HEK293 (cell line): ENCODE data around the gene CFAP47.

Source experiments
- CTCF ChIA-PET: fragments of 350-600 bp; formaldehyde crosslinking; extraction: SDS; loops from one replicate; lab custom pipeline; 2021; ENCODE audit warnings: antibody characterized with exemption; lab: Yijun Ruan, JAX
- POLR2A ChIA-PET: fragments of 300-600 bp; formaldehyde crosslinking; extraction: SDS; loops from one replicate; lab custom pipeline; 2020; ENCODE audit warnings: antibody characterized with exemption, inconsistent platforms; lab: Yijun Ruan, JAX
- H3K27ac ChIP-seq: fragments of 200-500 bp; sonication (Bioruptor generic); 2 replicates; pipeline ENCODE4 v1.5.1; 2014; ENCODE audit warnings: low read depth, low read length, control low read depth, inconsistent platforms; ENCODE audit errors: extremely low read depth
- H3K36me3 ChIP-seq, 2 experiments: fragments of 200-500 bp in 1 of 2; sonication (Bioruptor generic) in 1 of 2; 1 replicate in 1 of 2; 2 replicates in 1 of 2; pipeline ENCODE4 v1.5.1; 2014 to 2017; ENCODE audit warnings: inconsistent platforms in 2 of 2, low read length in 2 of 2; ENCODE audit not compliant: control insufficient read depth in 2 of 2, insufficient read depth in 1 of 2
- H3K4me1 ChIP-seq: fragments of 200-500 bp; sonication (Bioruptor generic); 2 replicates; pipeline ENCODE4 v1.5.1; 2014; ENCODE audit warnings: mild to moderate bottlenecking, low read length, inconsistent platforms; ENCODE audit not compliant: control insufficient read depth, insufficient read depth
- H3K4me3 ChIP-seq: 2 replicates; pipeline ENCODE4 v1.5.1; 2011; ENCODE audit warnings: low read depth, mild to moderate bottlenecking, control low read depth, low read length, moderate library complexity
- H3K9me3 ChIP-seq: fragments of 200-500 bp; sonication (Bioruptor generic); 2 replicates; pipeline ENCODE4 v1.5.1; 2014; ENCODE audit warnings: low read depth, low read length, inconsistent platforms; ENCODE audit not compliant: control insufficient read depth, insufficient read depth
- KLF8 ChIP-seq: fragments of 450-650 bp; formaldehyde crosslinking; IDR thresholded peaks from 2 replicates; pipeline ENCODE4 v1.5.1; 2016; ENCODE audit warnings: missing biosample characterization, missing genetic modification characterization
- ZBTB20 ChIP-seq: fragments of 450-650 bp; formaldehyde crosslinking; IDR thresholded peaks from 2 replicates; pipeline ENCODE4 v1.5.1; 2016; ENCODE audit warnings: missing biosample characterization, missing genetic modification characterization
- ZBTB48 ChIP-seq: fragments of 450-650 bp; formaldehyde crosslinking; IDR thresholded peaks from 2 replicates; pipeline ENCODE4 v1.5.1; 2016; ENCODE audit warnings: missing biosample characterization, missing genetic modification characterization
- ZNF133 ChIP-seq: fragments of 450-650 bp; formaldehyde crosslinking; IDR thresholded peaks from 2 replicates; pipeline ENCODE4 v1.5.1; 2016; ENCODE audit warnings: missing biosample characterization, missing genetic modification characterization
- ZNF155 ChIP-seq: fragments of 450-650 bp; formaldehyde crosslinking; IDR thresholded peaks from 2 replicates; pipeline ENCODE4 v1.5.1; 2016; ENCODE audit warnings: missing biosample characterization, missing genetic modification characterization
- ZNF211 ChIP-seq: fragments of 450-650 bp; formaldehyde crosslinking; IDR thresholded peaks from 2 replicates; pipeline ENCODE4 v1.5.1; 2016; ENCODE audit warnings: low read depth, missing biosample characterization, missing genetic modification characterization
- ZNF23 ChIP-seq: fragments of 450-650 bp; formaldehyde crosslinking; IDR thresholded peaks from 2 replicates; pipeline ENCODE4 v1.5.1; 2016; ENCODE audit warnings: missing biosample characterization, missing genetic modification characterization, borderline replicate concordance
- ZNF324 ChIP-seq: fragments of 450-650 bp; formaldehyde crosslinking; IDR thresholded peaks from 2 replicates; pipeline ENCODE4 v1.5.1; 2016; ENCODE audit warnings: missing biosample characterization, missing genetic modification characterization
- ZNF394 ChIP-seq: fragments of 450-650 bp; formaldehyde crosslinking; IDR thresholded peaks from 2 replicates; pipeline ENCODE4 v1.5.1; 2016; ENCODE audit warnings: missing biosample characterization, missing genetic modification characterization, mild to moderate bottlenecking, moderate library complexity, borderline replicate concordance
- ZNF404 ChIP-seq: fragments of 450-650 bp; formaldehyde crosslinking; IDR thresholded peaks from 2 replicates; pipeline ENCODE4 v1.5.1; 2017; ENCODE audit warnings: missing biosample characterization, missing genetic modification characterization
- ZNF423 ChIP-seq: fragments of 450-650 bp; formaldehyde crosslinking; IDR thresholded peaks from 2 replicates; pipeline ENCODE4 v1.5.1; 2016; ENCODE audit warnings: missing biosample characterization, missing genetic modification characterization
- ZNF658 ChIP-seq: fragments of 450-650 bp; formaldehyde crosslinking; IDR thresholded peaks from 2 replicates; pipeline ENCODE4; 2016; ENCODE audit warnings: missing biosample characterization, missing genetic modification characterization
- ZNF747 ChIP-seq: fragments of 450-650 bp; formaldehyde crosslinking; IDR thresholded peaks from 2 replicates; pipeline ENCODE4 v1.5.1; 2016; ENCODE audit warnings: missing biosample characterization, missing genetic modification characterization
- ZNF777 ChIP-seq: fragments of 450-650 bp; formaldehyde crosslinking; IDR thresholded peaks from 2 replicates; pipeline ENCODE4 v1.5.1; 2017; ENCODE audit warnings: missing biosample characterization, missing genetic modification characterization, borderline replicate concordance
- ZSCAN23 ChIP-seq: fragments of 450-650 bp; formaldehyde crosslinking; IDR thresholded peaks from 2 replicates; pipeline ENCODE4 v1.5.1; 2016; ENCODE audit warnings: missing biosample characterization, missing genetic modification characterization
- TF ChIP-seq, protein P1 (sequence below): fragments of 450-650 bp; formaldehyde crosslinking; IDR thresholded peaks from 2 replicates; pipeline ENCODE4 v1.5.0; 2017; ENCODE audit warnings: missing biosample characterization, missing genetic modification characterization, borderline replicate concordance
- TF ChIP-seq, protein P2 (sequence below): fragments of 450-650 bp; formaldehyde crosslinking; IDR thresholded peaks from 2 replicates; pipeline ENCODE4 v1.5.1; 2016; ENCODE audit warnings: missing biosample characterization, missing genetic modification characterization
- TF ChIP-seq, protein P3 (sequence below): fragments of 450-650 bp; formaldehyde crosslinking; IDR thresholded peaks from 2 replicates; pipeline ENCODE4 v1.5.1; 2016; ENCODE audit warnings: missing biosample characterization, missing genetic modification characterization, borderline replicate concordance
- TF ChIP-seq, protein P4 (sequence below): fragments of 450-650 bp; formaldehyde crosslinking; IDR thresholded peaks from 2 replicates; pipeline ENCODE4 v1.5.1; 2016; ENCODE audit warnings: missing biosample characterization, missing genetic modification characterization

CFAP47 gene

DNA sequence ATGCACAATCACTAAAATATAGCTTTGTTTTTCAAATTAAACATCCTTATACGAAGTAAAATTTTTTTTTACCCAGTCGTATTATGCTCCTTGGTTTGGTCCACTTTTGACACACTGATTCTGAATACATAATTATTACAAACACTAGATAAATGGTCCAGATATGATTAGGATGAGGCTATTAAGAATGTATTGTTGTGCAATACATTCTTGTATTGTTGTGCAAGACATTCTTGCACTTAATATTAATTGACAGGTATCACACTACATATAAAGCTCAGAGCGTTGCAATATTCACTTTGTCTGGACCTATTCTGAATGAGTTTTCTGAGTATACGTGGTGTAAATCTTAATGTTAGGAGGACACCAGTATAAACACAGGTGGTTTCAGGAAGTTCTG is 464.0 kb downstream of the CFAP47 start (continued):
- TF ChIP-seq, protein P1, sequence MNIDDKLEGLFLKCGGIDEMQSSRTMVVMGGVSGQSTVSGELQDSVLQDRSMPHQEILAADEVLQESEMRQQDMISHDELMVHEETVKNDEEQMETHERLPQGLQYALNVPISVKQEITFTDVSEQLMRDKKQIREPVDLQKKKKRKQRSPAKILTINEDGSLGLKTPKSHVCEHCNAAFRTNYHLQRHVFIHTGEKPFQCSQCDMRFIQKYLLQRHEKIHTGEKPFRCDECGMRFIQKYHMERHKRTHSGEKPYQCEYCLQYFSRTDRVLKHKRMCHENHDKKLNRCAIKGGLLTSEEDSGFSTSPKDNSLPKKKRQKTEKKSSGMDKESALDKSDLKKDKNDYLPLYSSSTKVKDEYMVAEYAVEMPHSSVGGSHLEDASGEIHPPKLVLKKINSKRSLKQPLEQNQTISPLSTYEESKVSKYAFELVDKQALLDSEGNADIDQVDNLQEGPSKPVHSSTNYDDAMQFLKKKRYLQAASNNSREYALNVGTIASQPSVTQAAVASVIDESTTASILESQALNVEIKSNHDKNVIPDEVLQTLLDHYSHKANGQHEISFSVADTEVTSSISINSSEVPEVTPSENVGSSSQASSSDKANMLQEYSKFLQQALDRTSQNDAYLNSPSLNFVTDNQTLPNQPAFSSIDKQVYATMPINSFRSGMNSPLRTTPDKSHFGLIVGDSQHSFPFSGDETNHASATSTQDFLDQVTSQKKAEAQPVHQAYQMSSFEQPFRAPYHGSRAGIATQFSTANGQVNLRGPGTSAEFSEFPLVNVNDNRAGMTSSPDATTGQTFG (tag by site-specific recombination) = no peak
- TF ChIP-seq ZSCAN23 (no peak), ZNF324 (tag by site-specific recombination) (no peak), KLF8 (tag by site-specific recombination) (no peak), ZNF777 (no peak), ZBTB48 (no peak), ZNF423 (no peak), ZNF394 (no peak), ZNF133 (tag by site-specific recombination) (no peak), ZBTB20 (tag by site-specific recombination) (no peak)
- TF ChIP-seq, protein P2, sequence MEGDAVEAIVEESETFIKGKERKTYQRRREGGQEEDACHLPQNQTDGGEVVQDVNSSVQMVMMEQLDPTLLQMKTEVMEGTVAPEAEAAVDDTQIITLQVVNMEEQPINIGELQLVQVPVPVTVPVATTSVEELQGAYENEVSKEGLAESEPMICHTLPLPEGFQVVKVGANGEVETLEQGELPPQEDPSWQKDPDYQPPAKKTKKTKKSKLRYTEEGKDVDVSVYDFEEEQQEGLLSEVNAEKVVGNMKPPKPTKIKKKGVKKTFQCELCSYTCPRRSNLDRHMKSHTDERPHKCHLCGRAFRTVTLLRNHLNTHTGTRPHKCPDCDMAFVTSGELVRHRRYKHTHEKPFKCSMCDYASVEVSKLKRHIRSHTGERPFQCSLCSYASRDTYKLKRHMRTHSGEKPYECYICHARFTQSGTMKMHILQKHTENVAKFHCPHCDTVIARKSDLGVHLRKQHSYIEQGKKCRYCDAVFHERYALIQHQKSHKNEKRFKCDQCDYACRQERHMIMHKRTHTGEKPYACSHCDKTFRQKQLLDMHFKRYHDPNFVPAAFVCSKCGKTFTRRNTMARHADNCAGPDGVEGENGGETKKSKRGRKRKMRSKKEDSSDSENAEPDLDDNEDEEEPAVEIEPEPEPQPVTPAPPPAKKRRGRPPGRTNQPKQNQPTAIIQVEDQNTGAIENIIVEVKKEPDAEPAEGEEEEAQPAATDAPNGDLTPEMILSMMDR = no peak

DNA sequence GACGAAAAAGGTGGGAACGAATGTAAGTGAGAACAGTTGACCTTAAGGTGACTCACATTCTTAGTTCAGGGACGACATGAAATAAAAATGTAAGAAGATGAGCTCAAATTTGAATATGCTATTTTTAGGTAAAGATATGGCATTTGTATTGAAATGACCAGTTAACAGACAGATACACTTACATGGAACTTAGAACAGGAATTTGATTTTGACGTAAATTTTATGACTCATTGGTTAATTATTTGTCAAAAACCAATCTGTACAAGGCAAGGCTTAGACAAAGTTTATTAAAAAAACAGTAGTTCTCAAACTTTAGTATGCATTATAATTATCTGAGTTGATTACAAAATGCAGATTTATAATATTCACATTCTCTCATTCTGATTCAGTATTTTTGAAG is 469.4 kb downstream of the CFAP47 start:
- Histone ChIP-seq H3K9me3 (no peaks in the 10 kb centered on the region), H3K4me1 (no peaks in the 10 kb centered on the region), H3K27ac (no peak overlapping the region), H3K4me3 (no peak overlapping the region), H3K36me3 (no peaks in the 10 kb centered on the region)
- ChIA-PET CTCF (no interaction called here), POLR2A (no interaction called here)
- TF ChIP-seq ZNF155 (tag by site-specific recombination) (no peak), ZNF658 (tag by site-specific recombination) (no peak), ZNF23 (tag by site-specific recombination) (no peak), ZNF747 (no peak), ZNF211 (tag by site-specific recombination) (no peak), ZNF404 (no peak)
- TF ChIP-seq, protein P3, sequence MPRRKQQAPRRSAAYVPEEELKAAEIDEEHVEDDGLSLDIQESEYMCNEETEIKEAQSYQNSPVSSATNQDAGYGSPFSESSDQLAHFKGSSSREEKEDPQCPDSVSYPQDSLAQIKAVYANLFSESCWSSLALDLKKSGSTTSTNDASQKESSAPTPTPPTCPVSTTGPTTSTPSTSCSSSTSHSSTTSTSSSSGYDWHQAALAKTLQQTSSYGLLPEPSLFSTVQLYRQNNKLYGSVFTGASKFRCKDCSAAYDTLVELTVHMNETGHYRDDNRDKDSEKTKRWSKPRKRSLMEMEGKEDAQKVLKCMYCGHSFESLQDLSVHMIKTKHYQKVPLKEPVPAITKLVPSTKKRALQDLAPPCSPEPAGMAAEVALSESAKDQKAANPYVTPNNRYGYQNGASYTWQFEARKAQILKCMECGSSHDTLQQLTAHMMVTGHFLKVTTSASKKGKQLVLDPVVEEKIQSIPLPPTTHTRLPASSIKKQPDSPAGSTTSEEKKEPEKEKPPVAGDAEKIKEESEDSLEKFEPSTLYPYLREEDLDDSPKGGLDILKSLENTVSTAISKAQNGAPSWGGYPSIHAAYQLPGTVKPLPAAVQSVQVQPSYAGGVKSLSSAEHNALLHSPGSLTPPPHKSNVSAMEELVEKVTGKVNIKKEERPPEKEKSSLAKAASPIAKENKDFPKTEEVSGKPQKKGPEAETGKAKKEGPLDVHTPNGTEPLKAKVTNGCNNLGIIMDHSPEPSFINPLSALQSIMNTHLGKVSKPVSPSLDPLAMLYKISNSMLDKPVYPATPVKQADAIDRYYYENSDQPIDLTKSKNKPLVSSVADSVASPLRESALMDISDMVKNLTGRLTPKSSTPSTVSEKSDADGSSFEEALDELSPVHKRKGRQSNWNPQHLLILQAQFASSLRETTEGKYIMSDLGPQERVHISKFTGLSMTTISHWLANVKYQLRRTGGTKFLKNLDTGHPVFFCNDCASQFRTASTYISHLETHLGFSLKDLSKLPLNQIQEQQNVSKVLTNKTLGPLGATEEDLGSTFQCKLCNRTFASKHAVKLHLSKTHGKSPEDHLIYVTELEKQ (tag by site-specific recombination) = no peak
- TF ChIP-seq, protein P4, sequence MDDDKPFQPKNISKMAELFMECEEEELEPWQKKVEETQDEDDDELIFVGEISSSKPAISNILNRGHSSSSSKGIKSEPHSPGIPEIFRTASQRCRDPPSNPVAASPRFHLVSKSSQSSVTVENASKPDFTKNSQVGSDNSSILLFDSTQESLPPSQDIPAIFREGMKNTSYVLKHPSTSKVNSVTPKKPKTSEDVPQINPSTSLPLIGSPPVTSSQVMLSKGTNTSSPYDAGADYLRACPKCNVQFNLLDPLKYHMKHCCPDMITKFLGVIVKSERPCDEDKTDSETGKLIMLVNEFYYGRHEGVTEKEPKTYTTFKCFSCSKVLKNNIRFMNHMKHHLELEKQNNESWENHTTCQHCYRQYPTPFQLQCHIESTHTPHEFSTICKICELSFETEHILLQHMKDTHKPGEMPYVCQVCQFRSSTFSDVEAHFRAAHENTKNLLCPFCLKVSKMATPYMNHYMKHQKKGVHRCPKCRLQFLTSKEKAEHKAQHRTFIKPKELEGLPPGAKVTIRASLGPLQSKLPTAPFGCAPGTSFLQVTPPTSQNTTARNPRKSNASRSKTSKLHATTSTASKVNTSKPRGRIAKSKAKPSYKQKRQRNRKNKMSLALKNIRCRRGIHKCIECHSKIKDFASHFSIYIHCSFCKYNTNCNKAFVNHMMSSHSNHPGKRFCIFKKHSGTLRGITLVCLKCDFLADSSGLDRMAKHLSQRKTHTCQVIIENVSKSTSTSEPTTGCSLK (tag by site-specific recombination) = no peak
